HCT116 (cell line): ENCODE measurements around the gene UGT2B7. TPM values are rescaled to one million over a fixed set of nuclear protein-coding genes. Genes with fewer than 3 reads are reported as not detected.

Experiments
- ATAC-seq: fragments of 200-7000 bp; cut with Tn5 transposase; 2 replicates; pipeline ENCODE4 v1.9.1; 2020; ENCODE audit warnings: mild to moderate bottlenecking, moderate library complexity
- BruUV-seq: library from RNA; stranded (reverse); fragments of 400-500 nt; replicated peaks from 2 replicates; lab custom pipeline; 2021; lab: Mats Ljungman, UMichigan
- CTCF ChIA-PET: fragments of 300-600 bp; sonication (Branson Sonifier 250); formaldehyde crosslinking; loops from one replicate; lab custom pipeline; 2021; ENCODE audit warnings: antibody characterized with exemption; lab: Charles Lee
- POLR2A ChIA-PET: fragments of 300-600, 350-600 bp; sonication (Branson Sonifier 250); formaldehyde crosslinking; loops from one replicate; lab custom pipeline; 2021; ENCODE audit warnings: antibody characterized with exemption; lab: Charles Lee
- RAD21 ChIA-PET, 2 experiments: fragments of 300-600 bp; sonication (Branson Sonifier 250); formaldehyde crosslinking; loops; one replicate each; lab custom pipeline; 2023; ENCODE audit warnings: low total read pairs in 2 of 2; ENCODE audit not compliant: uncharacterized antibody in 2 of 2, unreplicated experiment in 2 of 2, low non-redundant PET in 1 of 2; lab: Charles Lee
- DNase-seq: peaks from one replicate; pipeline ENCODE4 v3.0.0-alpha.2; 2010; ENCODE audit warnings: low read depth, low spot score
- H2AFZ ChIP-seq: fragments of 200-600 bp; shearing (Covaris generic), sonication (generic); 2 replicates; pipeline ENCODE4 v1.6.1; 2017; ENCODE audit warnings: low read depth, mixed run types, mixed read lengths, antibody characterized with exemption, low read length; ENCODE audit not compliant: poor library complexity, severe bottlenecking
- H3K27ac ChIP-seq: 2 replicates; pipeline ENCODE4 v1.5.1; 2012; ENCODE audit warnings: low read depth, low read length
- H3K27me3 ChIP-seq: fragments of 200-600 bp; sonication (generic); 2 replicates; pipeline ENCODE4 v1.6.1; 2016; ENCODE audit warnings: mixed run types, low read length, mixed read lengths; ENCODE audit not compliant: insufficient read depth
- H3K36me3 ChIP-seq, 2 experiments: fragments of 200-500 bp in 1 of 2; fragments of 200-600 bp in 1 of 2; sonication (Bioruptor generic) in 1 of 2; sonication (generic) in 1 of 2; 2 replicates each; pipeline versions ENCODE4 v1.5.1 to v1.6.1; 2014 to 2016; ENCODE audit warnings: low read length in 2 of 2, inconsistent platforms in 1 of 2, mixed read lengths in 1 of 2, mixed run types in 1 of 2; ENCODE audit not compliant: insufficient read depth in 2 of 2, control insufficient read depth in 1 of 2
- H3K4me1 ChIP-seq, 2 experiments: fragments of 200-600 bp in 1 of 2; sonication (generic) in 1 of 2; 2 replicates each; pipeline versions ENCODE4 v1.5.1 to v1.6.1; 2012 to 2017; ENCODE audit warnings: low read length in 2 of 2, inconsistent platforms in 1 of 2, mild to moderate bottlenecking in 1 of 2, mixed read lengths in 1 of 2, mixed run types in 1 of 2, moderate library complexity in 1 of 2; ENCODE audit not compliant: insufficient read depth in 2 of 2, control insufficient read depth in 1 of 2
- H3K4me2 ChIP-seq: fragments of 200-600 bp; sonication (generic); 2 replicates; pipeline ENCODE4 v1.6.1; 2017; ENCODE audit warnings: mixed run types, low read length, mixed read lengths
- H3K4me3 ChIP-seq, 2 experiments: fragments of 200-600 bp in 1 of 2; sonication (generic) in 1 of 2; replicated peaks in 1 of 2; 2 replicates each; pipeline ENCODE4 v1.5.1; 2011 to 2016; ENCODE audit warnings: low read length in 2 of 2, control low read depth in 1 of 2, low read depth in 1 of 2, mild to moderate bottlenecking in 1 of 2, mixed read lengths in 1 of 2, mixed run types in 1 of 2
- H3K79me2 ChIP-seq: fragments of 200-600 bp; sonication (generic); 2 replicates; pipeline ENCODE4 v1.6.1; 2017; ENCODE audit warnings: mild to moderate bottlenecking, mixed run types, low read length, moderate library complexity, mixed read lengths; ENCODE audit not compliant: insufficient read depth
- H3K9ac ChIP-seq: fragments of 200-600 bp; sonication (generic); 2 replicates; pipeline ENCODE4 v1.6.1; 2016; ENCODE audit warnings: low read length, mixed read lengths
- H3K9me2 ChIP-seq: fragments of 200-600 bp; sonication (generic), shearing (Covaris generic); 2 replicates; pipeline ENCODE4 v1.6.1; 2017; ENCODE audit warnings: mixed run types, mild to moderate bottlenecking, moderate library complexity; ENCODE audit not compliant: insufficient read depth
- H3K9me3 ChIP-seq, 2 experiments: fragments of 200-500 bp in 1 of 2; fragments of 200-600 bp in 1 of 2; sonication (Bioruptor generic) in 1 of 2; sonication (generic) in 1 of 2; 2 replicates each; pipeline ENCODE4 v1.6.1; 2014 to 2017; ENCODE audit warnings: low read length in 2 of 2, mixed read lengths in 2 of 2, inconsistent platforms in 1 of 2, low read depth in 1 of 2, mild to moderate bottlenecking in 1 of 2, mixed run types in 1 of 2, moderate library complexity in 1 of 2; ENCODE audit not compliant: control insufficient read depth in 1 of 2, insufficient read depth in 1 of 2
- H4K20me1 ChIP-seq: fragments of 200-600 bp; sonication (generic), shearing (Covaris generic); 2 replicates; pipeline ENCODE4 v1.6.1; 2017; ENCODE audit warnings: mixed run types, mild to moderate bottlenecking, moderate library complexity; ENCODE audit not compliant: insufficient read depth
- ATF3 ChIP-seq: IDR thresholded peaks from 2 replicates; pipeline ENCODE4 v1.6.1; 2012
- CBX3 ChIP-seq: IDR thresholded peaks from 2 replicates; pipeline ENCODE4 v1.6.1; 2012; ENCODE audit warnings: low read depth
- CTCF ChIP-seq, 3 experiments: fragments of 200-600 bp in 1 of 3; sonication (generic) in 1 of 3; IDR thresholded peaks in 2 of 3; conservative IDR thresholded peaks in 1 of 3; 2 replicates each; pipeline ENCODE4 v1.5.1; 2012 to 2017; ENCODE audit warnings: low read depth in 2 of 3, low read length in 2 of 3, antibody characterized with exemption in 1 of 3, borderline replicate concordance in 1 of 3, control low read depth in 1 of 3, mild to moderate bottlenecking in 1 of 3, mixed read lengths in 1 of 3, mixed run types in 1 of 3, moderate library complexity in 1 of 3; ENCODE audit not compliant: insufficient read depth in 1 of 3
- EZH2 ChIP-seq: fragments of 200-600 bp; sonication (generic); IDR thresholded peaks from 2 replicates; pipeline ENCODE4 v1.6.1; 2017; ENCODE audit warnings: antibody characterized with exemption, mixed run types
- FOSL1 ChIP-seq: IDR thresholded peaks from 2 replicates; pipeline ENCODE4 v1.6.1; 2012; ENCODE audit warnings: low read depth
- MAX ChIP-seq: IDR thresholded peaks from 2 replicates; pipeline ENCODE4 v1.6.1; 2012
- RAD21 ChIP-seq: IDR thresholded peaks from 2 replicates; pipeline ENCODE4 v1.6.1; 2012; ENCODE audit warnings: low read depth, mild to moderate bottlenecking
- REST ChIP-seq: IDR thresholded peaks from 2 replicates; pipeline ENCODE4 v1.6.1; 2012; ENCODE audit warnings: low read depth
- SIN3A ChIP-seq: IDR thresholded peaks from 2 replicates; pipeline ENCODE4 v1.6.1; 2012; ENCODE audit warnings: low read depth
- YY1 ChIP-seq: IDR thresholded peaks from 2 replicates; pipeline ENCODE4 v1.6.1; 2011; ENCODE audit warnings: low read length, low read depth, moderate library complexity, mild to moderate bottlenecking; ENCODE audit not compliant: insufficient replicate concordance; ENCODE audit errors: extremely low read depth
- ZBTB33 ChIP-seq: IDR thresholded peaks from 2 replicates; pipeline ENCODE4 v1.6.1; 2011; ENCODE audit warnings: mild to moderate bottlenecking, low read length, moderate library complexity; ENCODE audit not compliant: insufficient replicate concordance; ENCODE audit errors: extremely low read depth
- intact Hi-C: fragments of 100-400 bp; cut with micrococcal nuclease; formaldehyde crosslinking; loops from 2 replicates; pipeline ENCODE4 v1.10.0; 2022
- total RNA-seq: library from RNA; stranded (reverse); gene quantifications from one replicate; pipeline ENCODE4 v1.2.1, GENCODE V29; 2021; ENCODE audit not compliant: unreplicated experiment

The UGT2B7 gene
- total RNA-seq, 1 experiment from 2014 or later, result not detected

GRCh38 chr4:69122476-69122875 is 26.2 kb downstream of the UGT2B7 start:
- Histone ChIP-seq H4K20me1 (no peaks in the 10 kb centered on the region), H3K9ac (no peak overlapping the region), H3K9me2 (no peaks in the 10 kb centered on the region; the same call in 1 of the 2 replicates), H3K4me1 (no peaks in the 10 kb centered on the region), H2AFZ (no peak overlapping the region), H3K9me3 (no peaks in the 10 kb centered on the region), H3K4me3 (no peak overlapping the region), H3K27ac (no peak overlapping the region), H3K4me2 (no peak overlapping the region), H3K36me3 (no peaks in the 10 kb centered on the region), H3K79me2 (no peaks in the 10 kb centered on the region), H3K27me3 (no peaks in the 10 kb centered on the region)
- no TSS peak for BruUV-seq
- RAD21 ChIA-PET, result no interaction called here
- DNase-seq, result no peak
- CTCF ChIA-PET, result no interaction called here
- ATAC-seq, result no peak
- TF ChIP-seq MAX (no peak), REST (no peak), RAD21 (no peak)
- POLR2A ChIA-PET, result no interaction called here
- intact Hi-C loops, result no loop called here

GRCh38 chr4:69124941-69125340 is 28.7 kb downstream of the UGT2B7 start:
- H3K27me3 ChIP-seq, result no peaks in the 10 kb centered on the region
- H3K4me1 ChIP-seq, result no peaks in the 10 kb centered on the region
- ChIA-PET CTCF (no interaction called here), POLR2A (no interaction called here), RAD21 (no interaction called here)
- no peaks in the 10 kb centered on the region for H3K36me3 ChIP-seq
- H3K4me2 ChIP-seq, result no peak overlapping the region
- no peak overlapping the region for H3K27ac ChIP-seq
- DNase-seq, result no peak
- no TSS peak for BruUV-seq
- H4K20me1 ChIP-seq, result no peaks in the 10 kb centered on the region
- H3K9ac ChIP-seq, result no peak overlapping the region
- no peak overlapping the region for H3K4me3 ChIP-seq
- no peaks in the 10 kb centered on the region for H3K9me3 ChIP-seq
- no peak for ATAC-seq
- no peaks in the 10 kb centered on the region for H3K79me2 ChIP-seq
- intact Hi-C loops, result no loop called here
- H2AFZ ChIP-seq, result no peak overlapping the region
- no peaks in the 10 kb centered on the region; the same call in 1 of the 2 replicates for H3K9me2 ChIP-seq
- TF ChIP-seq YY1 (no peak), ZBTB33 (no peak), ATF3 (no peak), CTCF (IDR thresholded peaks at IDR 0.05 in 2 of 3, conservative IDR thresholded peaks at IDR 0.05 in 1 of 3; ENCODE audit: borderline replicate concordance in 1 of 3, insufficient read depth in 1 of 3, low read depth in 2 of 3, low read length in 2 of 3) (no peak), EZH2 (no peak), SIN3A (no peak), CBX3 (no peak), FOSL1 (no peak), MAX (no peak)
